T-helper 2 cell treated with Interferon-gamma antibody and Interleukin-4, amounts not matched to agents 5 μg/mL and 100 μg/mL, for 36 hours (primary cell): ENCODE data around the gene SOX2.

Experiments
- DNase-seq: peaks from one replicate; pipeline ENCODE4 v3.0.0; 2021; ENCODE audit warnings: low spot score
- H3K27ac Mint-ChIP-seq: one replicate; pipeline ENCODE4 v1.8.0; 2021; ENCODE audit warnings: mild to moderate bottlenecking, mixed read lengths
- H3K27me3 Mint-ChIP-seq: one replicate; pipeline ENCODE4 v1.8.0; 2021; ENCODE audit warnings: low read depth, mixed read lengths
- H3K36me3 Mint-ChIP-seq: one replicate; pipeline ENCODE4 v1.8.0; 2021; ENCODE audit warnings: low read depth, mixed read lengths
- H3K4me1 Mint-ChIP-seq: one replicate; pipeline ENCODE4 v1.8.0; 2021; ENCODE audit warnings: low read depth, mixed read lengths
- H3K4me3 Mint-ChIP-seq: one replicate; pipeline ENCODE4 v1.8.0; 2022; ENCODE audit warnings: mild to moderate bottlenecking, moderate library complexity, mixed read lengths
- H3K9me3 Mint-ChIP-seq: one replicate; pipeline ENCODE4 v1.8.0; 2021; ENCODE audit warnings: mixed read lengths

Gene SOX2

DNA sequence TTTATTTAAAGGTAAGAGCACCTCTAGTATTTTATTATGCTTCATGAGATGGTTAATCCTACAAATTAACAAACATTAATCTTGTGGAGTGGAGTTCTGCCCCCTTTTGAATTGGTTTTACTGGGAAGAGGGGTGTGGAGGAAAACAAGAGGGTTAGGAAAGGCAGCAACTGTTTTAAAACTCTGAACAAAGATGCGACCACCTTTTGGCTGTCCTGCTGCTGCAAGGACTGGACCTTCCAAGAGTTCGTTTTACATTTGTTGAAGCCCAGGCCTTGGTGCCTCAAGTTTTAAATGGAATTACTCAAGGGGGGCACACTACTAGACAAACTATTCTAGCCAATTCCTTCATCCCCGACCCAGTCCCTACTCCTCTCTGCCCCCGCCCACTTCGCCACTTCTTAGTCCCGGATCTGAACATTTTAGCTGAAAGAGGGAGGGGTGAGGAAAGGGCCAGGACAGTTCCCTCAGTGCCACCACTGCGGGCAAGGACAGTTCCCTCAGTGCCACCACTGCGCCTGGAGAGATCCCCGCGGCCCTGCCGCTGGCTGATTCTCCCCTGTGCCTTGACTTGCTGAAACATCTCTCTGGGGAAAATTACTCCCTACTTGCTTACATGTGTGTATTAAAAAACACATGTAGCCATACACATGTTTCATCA, 11.2 kb downstream of the SOX2 start:
- no peak overlapping the region for H3K4me3 Mint-ChIP-seq
- H3K27ac Mint-ChIP-seq: no peak overlapping the region
- H3K36me3 Mint-ChIP-seq: peaks cover 8% of the 10 kb centered on the region

DNA sequence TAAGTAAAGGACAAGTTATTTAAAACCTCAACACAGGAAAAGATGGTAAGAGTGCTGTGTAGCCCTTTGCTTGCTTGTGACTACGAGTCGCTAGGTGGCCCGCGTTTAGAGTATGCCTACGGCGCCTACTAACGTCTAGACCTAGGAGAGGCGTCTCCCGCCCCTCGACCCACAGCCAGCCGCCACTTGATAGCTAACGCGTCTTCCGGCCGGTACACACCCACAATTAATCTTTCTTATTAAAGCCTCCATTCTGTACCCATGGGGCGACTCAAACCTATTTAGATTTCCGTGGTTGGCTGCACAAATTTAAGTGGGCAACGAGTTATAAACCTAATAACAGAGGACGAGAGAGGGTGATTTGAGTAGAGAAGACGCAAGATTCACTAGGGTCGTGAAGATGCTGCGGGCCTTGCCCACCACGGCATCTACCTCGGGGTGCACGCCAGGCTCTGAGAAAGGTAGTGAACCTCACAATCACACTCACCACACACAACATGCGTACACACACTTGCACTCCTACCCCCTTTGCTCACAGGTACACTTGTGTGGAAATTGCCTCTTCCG, 12.0 kb downstream of the SOX2 start:
- H3K36me3 Mint-ChIP-seq: peaks cover 8% of the 10 kb centered on the region
- peak overlapping the region; percentile 19 for H3K4me3 Mint-ChIP-seq
- peaks cover 7% of the 10 kb centered on the region for H3K9me3 Mint-ChIP-seq
- H3K4me1 Mint-ChIP-seq: peaks cover 6% of the 10 kb centered on the region
- peak overlapping the region; percentile 58 for H3K27ac Mint-ChIP-seq
- DNase-seq: no peak
- H3K27me3 Mint-ChIP-seq: peaks cover 94% of the 10 kb centered on the region

More for the DNA sequence above, 11.2 kb downstream of the SOX2 start:
- peaks cover 7% of the 10 kb centered on the region for H3K9me3 Mint-ChIP-seq
- peaks cover 95% of the 10 kb centered on the region for H3K27me3 Mint-ChIP-seq
- peaks cover 6% of the 10 kb centered on the region for H3K4me1 Mint-ChIP-seq
- no peak for DNase-seq

DNA sequence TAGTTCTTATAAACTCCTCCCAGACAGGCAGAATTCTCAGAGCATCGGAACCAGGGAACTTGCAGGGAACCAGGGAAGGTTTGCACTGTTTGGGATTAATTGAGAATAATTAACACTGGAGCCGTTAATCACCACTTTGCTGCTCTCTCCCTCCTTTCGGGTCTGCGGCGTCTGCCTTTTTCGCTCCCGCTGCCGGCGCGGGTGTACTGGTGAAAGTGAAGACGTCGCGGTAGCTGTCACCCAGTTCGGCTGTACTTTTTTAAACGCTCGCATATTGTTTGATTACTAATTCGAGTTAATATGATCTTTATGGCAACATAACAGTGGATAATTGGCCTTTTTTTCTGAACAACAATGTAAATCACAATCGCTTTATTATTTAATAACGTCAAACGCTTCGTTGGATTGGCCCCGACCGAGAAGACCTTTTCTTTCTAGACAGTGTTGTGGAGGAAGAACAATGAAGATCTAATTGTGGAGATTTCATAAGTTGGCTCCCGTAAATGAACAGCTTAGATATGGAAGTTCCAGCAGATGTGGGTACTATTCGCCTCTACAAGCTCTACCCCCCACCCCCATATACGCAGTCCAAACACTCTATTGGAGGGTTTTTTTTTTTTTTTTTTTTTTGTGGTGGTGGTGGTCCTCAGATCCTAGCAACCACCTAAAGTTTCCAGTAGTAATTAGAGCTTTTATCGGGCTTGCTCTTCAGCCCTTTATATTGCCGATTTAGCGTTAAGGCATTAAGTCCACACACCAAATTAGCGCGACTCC, 12.7 kb downstream of the SOX2 start:
- Mint-ChIP-seq H3K4me3 (peak overlapping the region; percentile 19), H3K27me3 (peaks cover 95% of the 10 kb centered on the region), H3K36me3 (peaks cover 8% of the 10 kb centered on the region), H3K9me3 (peaks cover 7% of the 10 kb centered on the region), H3K4me1 (peaks cover 6% of the 10 kb centered on the region), H3K27ac (peak overlapping the region; percentile 45)
- no peak for DNase-seq

DNA sequence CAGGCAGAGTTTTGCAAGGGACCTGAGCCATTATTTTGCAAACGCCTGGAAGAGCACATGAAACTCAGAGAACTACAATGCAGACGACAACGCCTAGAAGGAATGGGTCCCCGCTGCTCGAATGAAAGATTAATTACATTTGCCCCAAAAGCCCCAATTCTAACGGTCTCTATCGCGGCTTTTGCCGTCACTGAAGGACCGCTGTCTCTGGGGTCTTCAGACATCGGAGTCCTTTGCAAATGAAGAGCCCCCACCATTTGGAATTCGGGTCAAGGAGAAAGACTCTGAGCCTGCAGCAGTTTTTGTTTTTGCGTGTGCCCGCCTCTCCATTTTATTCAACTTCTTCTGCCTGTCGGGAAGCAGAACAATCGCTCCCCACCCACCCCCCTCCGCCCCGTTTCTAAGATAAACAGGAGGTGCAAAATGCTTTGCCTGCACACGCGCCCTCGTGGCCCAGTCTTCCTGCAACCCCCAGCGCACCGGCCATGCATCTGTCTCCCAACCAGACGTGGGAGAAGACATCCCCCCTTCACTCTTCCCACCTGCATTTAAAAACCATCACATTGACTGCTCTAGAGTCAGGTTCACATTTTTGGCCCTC, 13.5 kb downstream of the SOX2 start:
- Mint-ChIP-seq H3K27me3 (peaks cover 95% of the 10 kb centered on the region), H3K9me3 (peaks cover 7% of the 10 kb centered on the region), H3K27ac (peak overlapping the region; percentile 64), H3K4me3 (peak overlapping the region; percentile 24), H3K4me1 (peaks cover 6% of the 10 kb centered on the region), H3K36me3 (peaks cover 8% of the 10 kb centered on the region)
- no peak for DNase-seq

DNA sequence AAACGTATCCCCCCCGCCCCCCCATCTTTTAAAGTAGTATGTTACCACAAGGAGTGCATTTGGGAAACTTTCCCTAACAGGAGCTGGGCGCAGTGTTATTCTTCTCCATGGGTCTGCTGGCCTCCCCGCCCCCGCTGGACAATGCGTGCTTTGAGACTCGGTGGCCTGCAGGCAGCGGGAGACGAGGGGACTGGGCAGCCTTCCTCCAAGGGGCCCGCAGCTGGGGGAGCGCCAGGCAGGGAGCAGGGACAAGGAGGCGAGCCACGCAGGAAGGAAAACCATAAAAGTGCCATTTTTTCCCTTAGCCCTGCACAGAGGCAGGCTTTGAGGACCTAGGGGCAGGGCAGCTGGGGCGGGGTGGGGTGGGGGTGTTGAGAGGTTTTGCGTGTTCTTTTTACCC, 14.1 kb downstream of the SOX2 start:
- no peak for DNase-seq
- H3K4me3 Mint-ChIP-seq: no peak overlapping the region
- peaks cover 6% of the 10 kb centered on the region for H3K4me1 Mint-ChIP-seq
- peaks cover 8% of the 10 kb centered on the region for H3K36me3 Mint-ChIP-seq
- H3K27me3 Mint-ChIP-seq: peaks cover 95% of the 10 kb centered on the region
- peaks cover 7% of the 10 kb centered on the region for H3K9me3 Mint-ChIP-seq
- H3K27ac Mint-ChIP-seq: no peak overlapping the region

DNA sequence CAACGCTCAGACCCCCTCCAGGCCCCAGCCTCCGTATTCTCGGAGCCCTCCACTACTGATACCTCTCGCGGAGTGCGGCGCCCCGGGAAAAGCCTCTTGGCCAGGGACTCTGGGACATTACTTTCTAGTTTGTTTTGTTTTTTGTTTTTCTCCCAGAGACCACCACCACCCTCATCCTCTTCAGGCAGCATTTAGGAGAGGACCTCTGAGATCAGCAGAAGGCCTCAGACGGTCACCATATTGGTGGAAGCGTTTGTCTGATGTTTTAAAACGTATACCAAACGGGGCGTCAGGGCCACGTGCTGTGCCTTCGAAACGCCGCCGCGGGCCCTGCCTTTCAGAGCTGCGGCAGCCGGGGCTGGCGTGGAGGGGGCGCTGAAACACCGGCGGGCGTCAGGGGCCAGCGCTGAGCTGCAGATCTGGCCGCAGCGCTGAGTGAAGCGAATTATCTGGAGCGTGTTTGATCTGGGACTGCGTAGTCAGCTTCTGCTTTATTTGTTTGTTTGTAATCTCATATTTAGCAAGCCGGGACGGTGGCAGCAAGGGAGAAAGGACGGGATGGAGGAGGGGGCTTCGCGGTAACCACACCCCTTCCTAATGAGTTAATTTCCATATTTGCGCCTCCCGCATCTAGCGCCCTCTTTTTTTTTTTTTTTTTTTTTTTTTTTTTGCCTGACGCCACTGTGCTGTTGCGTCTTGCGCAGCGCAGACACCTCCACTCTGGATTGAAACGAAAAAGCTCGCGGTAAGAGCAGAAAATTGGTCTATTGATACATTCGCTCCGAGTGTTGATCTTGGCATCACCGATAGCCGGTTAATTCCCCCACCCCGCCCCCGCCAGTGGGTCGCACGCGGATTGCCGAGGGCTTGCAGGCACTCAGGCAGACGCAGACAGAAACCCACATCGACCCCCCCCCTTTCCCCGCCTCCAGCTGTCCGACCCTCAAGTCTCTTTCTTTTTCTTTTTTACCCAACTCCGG, 14.9 kb downstream of the SOX2 start:
- H3K4me3 Mint-ChIP-seq: peak overlapping the region; percentile 49
- DNase-seq: no peak
- peak overlapping the region; percentile 41 for H3K27ac Mint-ChIP-seq
- peaks cover 6% of the 10 kb centered on the region for H3K4me1 Mint-ChIP-seq
- peaks cover 7% of the 10 kb centered on the region for H3K9me3 Mint-ChIP-seq
- H3K36me3 Mint-ChIP-seq: peaks cover 8% of the 10 kb centered on the region
- peaks cover 92% of the 10 kb centered on the region for H3K27me3 Mint-ChIP-seq

DNA sequence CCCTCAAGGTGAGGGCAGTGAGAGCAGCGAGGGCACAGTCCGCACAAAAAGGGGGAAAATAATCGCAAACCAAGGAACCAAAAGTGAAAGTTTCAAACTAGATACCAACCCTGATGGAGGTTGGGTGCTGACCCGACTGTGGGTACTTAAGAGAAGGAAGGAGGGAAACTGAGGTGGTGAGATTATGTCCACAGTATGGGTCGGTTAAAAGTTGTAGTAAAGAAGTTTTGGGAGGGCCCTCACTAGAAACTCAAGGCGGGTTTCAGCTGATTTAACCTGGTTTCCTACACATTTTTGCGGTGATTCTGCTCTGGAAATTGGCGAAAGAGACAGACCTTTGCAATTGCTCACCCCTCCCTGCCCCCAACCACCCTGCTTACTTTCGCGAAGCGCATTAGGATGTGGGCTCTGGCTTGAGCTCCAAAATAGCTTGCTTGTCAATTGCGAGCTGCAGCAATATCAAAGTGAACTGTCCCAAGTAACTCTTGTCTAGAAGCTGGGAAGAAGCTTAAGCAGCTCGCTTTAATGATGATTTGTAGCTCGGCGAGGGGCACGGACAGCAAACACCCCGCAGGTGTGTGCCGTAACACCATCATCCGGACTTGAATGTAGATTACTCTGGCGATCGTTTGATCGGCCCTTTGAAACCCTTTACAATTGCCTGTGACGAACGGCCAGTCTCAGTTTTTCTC, 15.8 kb downstream of the SOX2 start:
- peaks cover 7% of the 10 kb centered on the region for H3K9me3 Mint-ChIP-seq
- no peak for DNase-seq
- peaks cover 84% of the 10 kb centered on the region for H3K27me3 Mint-ChIP-seq
- H3K36me3 Mint-ChIP-seq: peaks cover 8% of the 10 kb centered on the region
- peaks cover 6% of the 10 kb centered on the region for H3K4me1 Mint-ChIP-seq
- H3K27ac Mint-ChIP-seq: peak overlapping the region; percentile 41
- peak overlapping the region; percentile 49 for H3K4me3 Mint-ChIP-seq

DNA sequence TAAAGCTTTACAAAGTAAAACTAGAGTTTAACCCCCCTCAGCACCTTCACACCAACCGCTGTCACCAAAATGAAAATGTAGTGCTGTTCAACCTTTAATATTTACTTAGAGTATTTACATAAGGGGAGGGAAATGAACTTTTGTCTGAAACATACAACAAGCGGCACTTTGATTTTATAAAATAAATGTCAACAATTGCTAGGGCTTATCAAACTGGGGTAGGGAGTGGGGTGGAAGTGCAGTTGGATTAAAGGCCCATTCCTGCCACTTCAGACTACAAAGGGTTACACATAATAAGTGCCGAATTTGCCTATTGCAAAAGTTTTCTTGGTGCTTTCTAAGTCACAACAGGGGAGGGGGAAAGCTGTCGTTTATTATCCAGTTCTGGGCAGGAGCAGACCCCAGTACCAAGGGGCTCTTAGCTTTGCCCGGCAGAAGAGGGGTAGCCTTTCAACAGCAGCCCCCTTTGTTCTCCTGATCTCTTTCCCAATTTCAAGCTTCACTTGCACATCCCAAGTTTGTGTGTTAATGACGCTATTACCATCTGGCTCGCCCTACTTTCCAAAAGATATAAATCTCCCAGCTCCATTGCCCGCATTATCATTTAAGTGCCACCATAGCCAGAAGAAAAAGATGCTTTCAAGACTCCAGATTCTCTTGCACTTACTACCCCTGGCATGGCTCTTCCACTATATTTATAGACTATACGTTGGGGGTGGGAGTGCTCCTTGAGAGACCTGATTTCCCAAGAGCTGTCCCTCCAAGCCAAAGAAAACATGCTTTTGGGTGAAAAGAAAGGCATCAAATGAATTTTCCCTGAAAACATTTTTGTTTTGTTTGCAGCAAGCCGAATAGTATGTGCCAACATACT, 17.0 kb downstream of the SOX2 start:
- H3K4me3 Mint-ChIP-seq: no peak overlapping the region
- peaks cover 72% of the 10 kb centered on the region for H3K27me3 Mint-ChIP-seq
- H3K9me3 Mint-ChIP-seq: peaks cover 7% of the 10 kb centered on the region
- peaks cover 6% of the 10 kb centered on the region for H3K4me1 Mint-ChIP-seq
- DNase-seq: no peak
- peaks cover 8% of the 10 kb centered on the region for H3K36me3 Mint-ChIP-seq
- H3K27ac Mint-ChIP-seq: no peak overlapping the region

DNA sequence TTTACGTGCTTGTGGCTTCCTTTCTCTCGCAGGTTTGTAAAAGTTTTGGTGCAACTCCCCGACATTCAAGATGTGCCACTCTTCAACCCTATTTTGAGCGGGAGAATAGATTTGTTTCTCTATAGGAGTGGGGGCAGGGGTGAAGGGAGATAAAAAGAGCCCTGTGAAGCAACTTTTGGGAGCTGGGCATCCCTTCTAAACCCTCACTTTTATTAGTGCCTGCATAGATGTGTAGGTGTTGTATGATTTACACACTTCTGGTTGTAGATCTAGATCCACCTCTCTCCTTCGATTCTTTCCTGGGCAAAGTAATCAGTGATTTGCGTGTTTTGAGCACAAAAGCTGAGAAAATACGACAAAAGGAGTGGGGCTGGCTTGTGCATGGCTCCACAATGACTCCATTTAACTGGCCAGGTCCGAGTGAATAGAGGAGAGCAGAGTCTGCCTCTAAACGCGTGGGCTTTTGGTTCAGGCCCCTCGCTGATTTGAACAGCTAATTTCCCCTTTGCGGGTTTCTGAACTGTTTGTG, 17.7 kb downstream of the SOX2 start:
- Mint-ChIP-seq H3K36me3 (peaks cover 8% of the 10 kb centered on the region), H3K27me3 (peaks cover 65% of the 10 kb centered on the region), H3K4me3 (no peak overlapping the region), H3K9me3 (peaks cover 3% of the 10 kb centered on the region), H3K4me1 (peaks cover 3% of the 10 kb centered on the region), H3K27ac (no peak overlapping the region)
- no peak for DNase-seq

DNA sequence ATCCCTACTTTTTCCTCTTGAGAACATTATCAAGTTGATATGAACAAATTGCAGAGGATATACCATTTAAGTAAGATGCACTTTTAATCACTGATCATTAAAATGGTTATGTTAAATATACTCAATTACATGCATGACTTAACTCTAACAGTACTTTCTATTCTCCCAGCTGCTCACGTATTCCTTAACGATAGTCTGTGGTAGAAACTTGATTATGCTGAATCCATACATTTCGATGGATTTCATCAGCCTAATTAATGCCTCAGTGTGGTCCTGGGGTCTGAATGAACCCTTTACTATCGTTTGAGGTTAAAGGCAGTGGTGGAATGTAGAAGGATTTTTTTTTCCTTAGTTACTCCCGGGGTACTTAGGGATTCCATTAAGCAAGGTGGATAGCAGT, 18.6 kb downstream of the SOX2 start:
- Mint-ChIP-seq H3K9me3 (no peaks in the 10 kb centered on the region), H3K27ac (no peak overlapping the region), H3K36me3 (peaks cover 5% of the 10 kb centered on the region), H3K4me1 (peaks cover 3% of the 10 kb centered on the region), H3K4me3 (no peak overlapping the region), H3K27me3 (peaks cover 56% of the 10 kb centered on the region)
- no peak for DNase-seq

DNA sequence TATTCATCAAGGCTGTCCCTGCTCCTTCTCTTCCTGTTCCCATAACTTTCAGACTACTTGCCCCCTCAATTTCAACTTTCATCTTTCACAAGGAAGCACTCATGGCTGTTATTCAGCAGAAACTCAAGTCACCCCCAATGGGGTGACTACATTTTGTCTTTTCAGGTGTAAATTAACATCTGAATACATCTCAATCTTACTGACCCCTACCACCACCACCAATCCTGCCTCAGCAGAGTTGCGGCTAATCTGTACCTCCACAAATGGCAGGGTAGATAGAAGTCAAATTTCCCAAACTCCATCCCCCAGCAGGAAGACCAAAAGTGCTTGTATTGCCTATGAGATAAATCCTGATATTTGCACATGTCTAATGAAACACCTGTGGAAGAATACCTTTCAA, 19.2 kb downstream of the SOX2 start:
- DNase-seq: no peak
- H3K27me3 Mint-ChIP-seq: peaks cover 50% of the 10 kb centered on the region
- peaks cover 3% of the 10 kb centered on the region for H3K4me1 Mint-ChIP-seq
- no peak overlapping the region for H3K27ac Mint-ChIP-seq
- H3K4me3 Mint-ChIP-seq: no peak overlapping the region
- H3K9me3 Mint-ChIP-seq: no peaks in the 10 kb centered on the region
- peaks cover 3% of the 10 kb centered on the region for H3K36me3 Mint-ChIP-seq

DNA sequence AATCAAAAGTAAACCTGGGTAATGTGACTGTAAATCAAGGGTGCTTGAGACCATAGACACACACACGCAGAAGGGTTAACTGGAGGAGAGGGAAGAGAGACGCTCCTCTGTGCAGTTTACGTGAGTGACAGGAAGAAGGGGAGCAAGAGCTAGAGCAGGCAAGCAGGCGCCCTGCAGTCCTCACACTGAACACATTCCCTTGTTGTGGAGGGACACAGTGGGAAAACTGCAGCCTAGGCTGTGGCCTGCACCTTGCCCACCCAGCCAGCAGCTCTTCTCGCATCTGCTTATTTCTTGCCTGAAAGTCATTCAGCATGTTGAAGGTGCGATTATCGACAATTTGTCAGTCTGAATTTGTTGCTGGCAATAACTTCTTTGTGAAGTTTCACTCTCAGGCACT, 24.2 kb downstream of the SOX2 start:
- Mint-ChIP-seq H3K36me3 (no peaks in the 10 kb centered on the region), H3K4me1 (no peaks in the 10 kb centered on the region), H3K4me3 (no peak overlapping the region), H3K27me3 (peaks cover 4% of the 10 kb centered on the region), H3K9me3 (no peaks in the 10 kb centered on the region), H3K27ac (no peak overlapping the region)
- DNase-seq: no peak
